HG03196 (cell line): ENCODE data around the gene RASEF.
"Not testable (repeated sequence)": the region's sequence is repeated elsewhere in the genome, so short reads cannot be mapped to it uniquely, and the experiment has no call there.

ENCODE experiments used
- ATAC-seq: cut with Tn5 transposase; IDR thresholded peaks from one replicate; pipeline ENCODE4 v1.9.1; 2021; ENCODE audit not compliant: unreplicated experiment

Gene RASEF

DNA sequence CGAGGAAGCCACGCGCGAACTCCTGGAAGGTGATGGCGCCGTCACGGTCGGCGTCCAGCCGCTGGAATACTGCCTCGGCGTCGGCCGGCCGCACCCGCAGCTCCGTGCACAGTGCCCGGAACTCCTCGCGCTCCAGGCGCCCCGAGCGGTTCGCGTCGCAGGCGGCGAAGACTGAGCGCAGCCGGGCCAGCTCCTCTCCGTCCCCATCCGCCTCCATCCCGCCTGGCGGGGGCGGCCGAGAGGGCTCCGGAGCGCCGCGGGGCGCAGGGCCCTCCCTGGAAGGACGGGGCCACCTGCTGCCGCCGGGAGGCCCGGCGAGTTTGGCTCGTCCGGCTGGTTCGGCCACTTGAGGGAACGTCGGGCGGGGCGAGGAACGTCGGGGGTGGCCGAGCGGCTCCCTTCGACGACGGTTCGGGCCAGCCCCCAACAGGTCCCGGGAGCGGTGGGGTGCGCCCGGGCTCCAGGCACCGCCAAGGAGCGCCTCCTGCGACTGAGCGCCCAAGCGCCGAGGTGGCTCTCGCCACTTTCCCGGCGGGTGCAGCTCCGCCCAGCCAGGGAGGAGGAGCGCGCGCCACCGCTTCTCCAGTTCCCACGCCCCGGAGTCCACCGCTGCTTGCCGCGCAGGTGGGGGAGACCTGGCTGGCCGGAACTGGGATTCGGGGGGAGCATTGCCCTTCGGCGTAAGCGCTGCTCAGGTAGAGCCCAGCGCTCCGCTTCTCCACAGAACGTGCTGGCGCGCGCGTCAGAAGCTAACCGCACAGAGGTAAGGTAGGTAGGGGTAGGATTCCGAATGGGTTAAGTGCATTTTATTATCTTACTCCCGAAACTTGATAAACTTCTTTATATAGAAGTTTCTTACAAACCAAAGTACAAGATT, at the start of gene RASEF:
Gene RASEF, minus strand, starts transcription at position 492 of the 877 bp plus-strand sequence. Its CDS starts 275 bp downstream, at position 217.
- no peak for ATAC-seq

DNA sequence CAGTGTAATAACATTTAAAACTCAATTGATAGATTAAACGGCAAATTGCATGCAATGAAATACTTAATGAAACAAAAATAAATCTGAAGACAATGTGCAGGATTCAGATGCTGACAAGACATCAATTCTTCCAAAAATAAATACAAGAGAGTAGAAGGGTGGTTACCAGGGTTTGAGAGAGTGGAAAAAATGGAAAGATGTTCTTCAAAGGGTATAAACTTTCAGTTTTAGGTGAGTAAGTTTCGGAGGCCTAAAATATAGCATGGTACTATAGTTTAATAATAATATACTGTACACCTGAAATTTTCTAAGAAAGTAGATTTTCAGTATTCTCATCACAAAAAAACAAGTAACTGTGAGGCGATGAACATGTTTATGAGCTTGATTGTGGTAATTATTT, 48.2 kb upstream of the RASEF start:
- no peak for ATAC-seq

DNA sequence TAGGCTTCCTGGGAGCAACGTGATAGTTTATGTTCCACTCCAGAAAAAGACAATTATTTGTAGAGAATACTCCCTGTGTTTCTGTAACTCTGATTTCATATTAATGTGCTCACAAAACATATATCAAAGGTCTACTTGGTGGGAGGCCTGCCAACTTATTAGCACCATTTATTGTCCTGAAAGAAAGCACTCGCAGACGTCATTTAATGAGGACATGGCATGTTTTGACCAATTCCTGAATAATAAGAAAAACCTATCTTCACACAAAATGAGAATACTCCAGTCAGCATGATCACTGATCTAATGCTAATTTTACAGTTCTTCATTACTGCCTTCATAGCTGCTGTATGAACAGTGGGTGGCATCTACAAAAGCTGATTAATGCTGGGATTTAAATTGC, 46.4 kb upstream of the RASEF start:
- ATAC-seq, result no peak

DNA sequence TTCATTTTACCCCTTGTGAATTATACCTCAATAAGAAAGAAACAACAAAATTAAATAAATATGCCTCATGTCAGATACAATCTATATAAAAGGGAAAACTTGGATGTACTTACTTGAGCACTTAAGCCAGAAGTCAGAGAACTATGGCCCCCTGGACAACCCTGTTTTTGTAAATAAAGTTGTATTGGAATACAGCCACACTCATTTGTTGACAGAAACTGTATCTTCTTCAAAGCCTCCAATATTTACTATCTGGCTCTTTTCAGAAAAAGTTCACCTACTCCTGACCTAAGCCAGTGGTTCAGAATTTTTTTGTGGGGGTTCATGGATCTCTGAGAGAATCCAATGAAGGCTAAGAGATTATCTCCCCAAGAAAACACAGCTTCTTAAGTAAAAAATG, 45.3 kb upstream of the RASEF start:
- no peak for ATAC-seq

- no peak for ATAC-seq
Observed at GRCh38 chr9:83106772-83107171, 43.8 kb upstream of the RASEF start.

DNA sequence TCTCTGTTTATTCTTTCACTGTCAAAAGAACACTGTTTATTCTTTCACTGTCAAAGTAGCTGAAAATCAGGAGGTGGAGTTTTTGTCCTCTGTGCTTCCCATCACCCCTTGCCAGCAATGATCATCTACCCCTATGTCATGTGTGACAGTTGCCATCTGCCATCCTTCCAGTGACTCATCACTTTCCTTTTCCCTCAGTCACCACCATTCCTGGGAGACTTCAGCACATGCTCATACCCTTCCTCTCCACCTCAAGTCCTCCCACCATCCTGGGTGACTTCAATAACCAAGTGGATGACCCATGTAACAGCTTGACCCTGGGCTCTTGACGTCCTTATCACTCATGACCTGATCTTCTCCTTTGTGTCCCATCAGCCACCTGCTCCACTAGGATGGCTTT, 43.3 kb upstream of the RASEF start:
- ATAC-seq, result no peak

DNA sequence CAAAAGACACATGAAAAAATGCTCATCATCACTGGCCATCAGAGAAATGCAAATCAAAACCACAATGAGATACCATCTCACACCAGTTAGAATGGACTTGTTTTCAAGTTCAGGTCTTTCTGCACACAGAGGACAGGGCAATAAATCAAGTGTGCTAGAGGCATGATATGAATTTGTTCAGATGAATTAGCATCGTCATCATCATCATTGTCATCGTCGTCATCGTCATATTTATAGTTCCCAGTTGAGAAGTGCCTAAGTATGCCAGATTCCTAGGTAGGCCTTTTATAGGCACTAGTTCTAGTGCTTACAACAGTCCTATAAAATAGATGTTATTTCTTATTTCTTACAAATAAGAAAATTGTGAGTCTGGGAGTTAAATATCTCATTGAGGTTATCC, 34.7 kb upstream of the RASEF start:
- ATAC-seq, result no peak

DNA sequence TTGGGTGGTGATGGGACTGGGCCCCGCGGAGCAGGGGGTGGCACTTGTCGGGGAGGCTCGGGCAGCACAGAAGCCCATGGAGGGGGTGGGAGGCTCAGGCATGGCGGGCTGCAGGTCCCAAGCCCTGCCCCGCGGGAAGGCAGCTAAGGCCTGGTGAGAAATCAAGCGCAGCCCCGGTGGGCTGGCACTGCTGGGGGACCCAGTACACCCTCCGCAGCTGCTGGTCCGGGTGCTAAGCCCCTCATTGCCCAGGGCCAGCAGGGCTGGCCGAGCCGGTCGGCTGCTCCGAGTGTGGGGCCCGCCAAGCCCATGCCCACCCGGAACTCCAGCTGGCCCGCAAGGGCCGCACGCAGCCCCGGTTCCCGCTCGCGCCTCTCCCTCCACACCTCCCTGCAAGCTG, 30.4 kb upstream of the RASEF start:
- ATAC-seq, result not testable (repeated sequence)

GRCh38 chr9:83081846-83082245, 18.9 kb upstream of the RASEF start:
- ATAC-seq, result no peak

GRCh38 chr9:83081010-83081409, 18.1 kb upstream of the RASEF start:
- ATAC-seq, result no peak

DNA sequence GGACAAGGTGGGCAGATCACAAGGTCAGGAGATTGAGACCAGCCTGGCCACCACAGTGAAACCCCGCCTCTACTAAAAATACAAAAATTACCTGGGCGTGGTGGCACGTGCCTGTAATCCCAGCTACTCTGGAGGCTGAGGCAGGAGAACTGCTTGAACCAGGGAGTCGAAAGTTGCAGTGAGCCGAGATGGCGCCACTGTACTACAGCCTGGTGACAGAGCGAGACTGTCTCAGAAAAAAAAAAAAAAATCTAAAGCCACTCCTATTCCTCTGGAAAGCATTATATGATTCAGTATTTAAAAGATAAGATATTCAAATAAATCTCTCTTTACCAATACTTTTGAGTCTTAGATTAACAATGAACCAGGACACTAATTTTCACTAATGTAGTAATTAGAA, 13.0 kb upstream of the RASEF start:
- ATAC-seq, result not testable (repeated sequence)

DNA sequence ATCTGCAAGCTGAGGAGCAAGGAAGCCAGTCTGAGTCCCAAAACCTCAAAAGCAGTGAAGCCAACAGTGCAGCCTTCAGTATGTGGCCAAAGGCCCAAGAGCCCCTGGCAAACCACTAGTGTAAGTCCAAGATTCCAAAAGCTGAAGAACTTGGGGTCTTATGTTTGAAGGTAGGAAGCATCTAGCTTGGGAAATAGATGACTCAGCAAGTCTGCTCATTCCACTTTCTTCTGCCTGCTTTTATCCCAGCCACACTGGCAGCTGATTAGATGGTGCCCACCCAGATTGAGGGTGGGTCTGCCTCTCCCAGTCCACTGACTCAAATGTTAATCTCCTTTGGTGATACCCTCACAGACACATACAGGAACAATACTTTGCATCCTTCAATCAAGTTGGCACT, 9.6 kb upstream of the RASEF start:
- ATAC-seq, result not testable (repeated sequence)

DNA sequence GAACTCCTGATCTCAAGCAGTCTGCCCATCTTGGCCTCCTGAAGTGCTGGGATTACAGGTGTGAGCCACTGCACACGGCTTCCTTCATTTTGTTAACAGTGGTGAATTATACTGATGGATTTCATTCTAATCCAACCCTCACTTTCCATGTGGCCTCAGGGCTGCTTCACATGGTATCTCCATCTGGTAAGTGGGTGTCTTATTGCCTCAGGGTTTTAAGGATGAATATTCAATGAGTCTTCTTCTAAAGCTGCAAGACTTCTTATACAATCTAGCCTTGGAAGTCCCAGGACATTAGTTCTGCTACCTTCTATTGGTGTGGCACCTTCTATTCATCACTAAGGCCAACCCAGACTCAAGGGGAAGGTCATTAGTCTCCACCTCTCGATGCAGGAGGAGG, 8.7 kb upstream of the RASEF start:
- ATAC-seq, result no peak

GRCh38 chr9:83070261-83070660, 7.3 kb upstream of the RASEF start:
- no peak for ATAC-seq

GRCh38 chr9:83069651-83070050, 6.7 kb upstream of the RASEF start:
- ATAC-seq, result no peak

GRCh38 chr9:83068414-83068813, 5.5 kb upstream of the RASEF start:
- no peak for ATAC-seq

- ATAC-seq, result no peak
Observed at GRCh38 chr9:83067579-83067978, 4.6 kb upstream of the RASEF start.

DNA sequence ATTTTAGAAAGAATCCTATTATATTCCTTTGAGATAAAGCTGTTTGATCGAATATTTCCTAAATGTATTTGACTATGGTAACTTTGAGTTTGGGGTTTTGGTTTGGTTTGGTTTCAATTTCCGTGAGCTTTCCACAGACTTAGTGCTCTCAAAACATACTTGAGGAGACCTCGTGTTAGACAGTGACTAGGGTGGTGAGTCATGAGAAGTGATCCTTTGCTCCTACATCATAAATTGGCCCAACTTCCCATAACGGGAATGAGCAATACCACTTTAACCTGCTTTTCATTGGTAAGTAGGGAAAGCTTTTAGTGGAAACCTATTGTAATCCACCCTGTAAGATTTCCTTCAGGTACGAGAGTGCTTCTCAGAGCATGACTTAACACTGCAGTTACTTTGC, 3.8 kb upstream of the RASEF start:
- no peak for ATAC-seq

DNA sequence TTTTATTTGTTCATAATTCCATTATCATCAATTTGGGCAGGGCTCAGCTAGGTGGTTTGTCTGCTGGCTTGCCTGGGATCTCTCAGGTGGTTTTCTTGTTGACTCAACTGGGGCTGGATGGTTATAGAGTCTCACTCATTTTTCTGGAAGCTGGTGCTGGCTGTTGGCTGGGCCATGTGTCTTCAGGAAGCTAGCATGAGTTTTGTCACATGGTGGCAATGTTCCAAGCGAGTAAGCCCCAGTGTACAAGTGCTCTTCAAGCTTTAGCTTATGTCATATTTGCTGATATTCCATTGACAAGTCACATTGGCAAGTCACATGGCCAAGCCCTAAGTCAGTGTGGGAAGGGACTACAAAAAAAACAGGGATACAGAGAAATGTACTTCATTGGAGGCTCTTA, 2.3 kb upstream of the RASEF start:
- ATAC-seq, result no peak

DNA sequence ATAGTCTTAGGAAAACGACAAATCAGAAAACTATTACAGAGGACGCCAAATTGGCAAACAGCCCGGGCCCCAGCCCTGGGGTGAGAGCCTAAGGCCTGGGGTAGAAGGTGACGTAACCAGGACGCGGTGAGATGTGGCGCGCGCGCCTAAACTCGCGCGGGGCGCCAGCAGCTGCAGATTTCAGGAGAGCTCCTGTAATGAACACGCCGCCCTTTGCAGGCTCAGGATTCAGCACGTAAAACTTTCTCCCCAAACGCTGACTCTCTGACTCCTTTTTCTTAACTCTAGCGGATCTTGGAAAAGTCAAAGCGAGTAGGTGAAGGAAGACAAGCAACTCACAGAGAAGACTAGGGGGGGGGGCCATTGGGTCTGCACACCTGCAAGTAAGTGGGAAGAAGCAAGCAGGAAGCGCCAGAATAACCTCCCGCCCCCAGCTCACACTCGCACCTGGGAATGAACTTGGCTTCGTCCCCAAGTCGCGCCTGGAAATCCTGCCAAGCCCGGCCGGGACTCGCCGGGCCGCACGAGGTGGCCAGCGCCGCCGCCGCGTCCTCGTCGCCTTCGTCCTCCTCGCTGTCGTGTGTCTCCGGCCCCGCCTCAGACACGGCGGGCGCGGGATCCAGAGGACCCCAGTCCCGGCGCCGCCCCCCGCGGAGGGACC, 822 bp downstream of the RASEF start:
- no peak for ATAC-seq

DNA sequence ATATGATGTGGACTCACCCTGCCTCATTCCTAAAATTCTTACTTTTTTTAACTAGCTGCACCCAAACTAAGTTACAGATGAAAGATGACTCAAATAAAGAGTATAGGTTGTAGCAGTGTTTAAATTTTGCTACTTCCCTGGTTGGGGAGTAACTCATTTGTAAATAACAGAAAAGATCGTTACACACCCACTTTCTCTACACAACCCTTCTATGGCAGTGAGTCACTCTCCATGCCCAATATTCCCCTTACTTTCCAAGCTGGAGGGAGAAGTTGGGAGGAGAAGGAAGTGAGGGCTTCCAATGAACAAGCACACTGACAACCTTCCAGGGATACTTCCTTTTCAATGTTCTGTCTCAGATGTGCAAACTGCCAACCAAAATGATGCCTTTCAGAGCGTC, 1.9 kb downstream of the RASEF start:
- no peak for ATAC-seq

DNA sequence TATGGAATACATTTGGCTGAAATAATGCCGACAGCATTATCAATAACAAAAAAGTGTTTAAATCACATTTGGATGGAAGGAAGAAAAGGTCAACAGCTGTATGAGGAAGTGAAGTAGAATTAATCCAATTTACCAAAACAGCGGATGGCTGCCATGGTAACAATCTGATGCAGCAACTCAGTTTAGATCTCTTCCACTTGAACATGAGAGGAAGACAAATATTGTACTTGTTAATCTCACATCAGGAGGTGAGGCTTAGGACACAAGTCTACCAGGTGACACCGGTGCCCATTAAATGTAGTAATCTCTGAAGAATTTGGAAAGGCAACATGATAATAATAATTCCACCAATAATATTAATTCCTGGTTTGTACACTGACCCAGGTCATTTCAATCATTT, 2.4 kb downstream of the RASEF start:
- no peak for ATAC-seq

GRCh38 chr9:83059417-83059816, 3.5 kb downstream of the RASEF start:
- no peak for ATAC-seq
